MM.1S (cell line): ENCODE results near the gene FOXP2.

Source experiments
- DNase-seq: peaks from one replicate; pipeline ENCODE4 v3.0.0-alpha.2; 2015
- H2AFZ ChIP-seq: fragments of 300-600 bp; sonication (generic); 2 replicates; pipeline ENCODE4 v1.6.0; 2016; ENCODE audit warnings: antibody characterized with exemption, low read length
- H3F3A ChIP-seq: fragments of 300-600 bp; sonication (generic); 2 replicates; pipeline ENCODE4 v1.6.1; 2016; ENCODE audit warnings: mild to moderate bottlenecking, antibody characterized with exemption, low read length, moderate library complexity, mixed read lengths; ENCODE audit not compliant: insufficient read depth
- H3K27ac ChIP-seq: fragments of 300-600 bp; sonication (generic); 2 replicates; pipeline ENCODE4 v1.5.1; 2016; ENCODE audit warnings: mild to moderate bottlenecking, low read length
- H3K27me3 ChIP-seq: fragments of 300-600 bp; sonication (generic); replicated peaks from 2 replicates; pipeline ENCODE4 v1.6.0; 2016; ENCODE audit warnings: low read length; ENCODE audit not compliant: insufficient read depth
- H3K36me3 ChIP-seq: fragments of 300-600 bp; sonication (generic); replicated peaks from 2 replicates; pipeline ENCODE4 v1.6.1; 2016; ENCODE audit warnings: mild to moderate bottlenecking, low read length, mixed read lengths; ENCODE audit not compliant: insufficient read depth
- H3K4me1 ChIP-seq: fragments of 300-600 bp; sonication (generic); 2 replicates; pipeline ENCODE4 v1.6.1; 2016; ENCODE audit warnings: low read length, mixed read lengths
- H3K4me2 ChIP-seq: fragments of 300-600 bp; sonication (generic); 2 replicates; pipeline ENCODE4 v1.6.0; 2016; ENCODE audit warnings: low read depth, low read length
- H3K4me3 ChIP-seq: fragments of 300-600 bp; sonication (generic); 2 replicates; pipeline ENCODE4 v1.5.1; 2016; ENCODE audit warnings: low read length, mixed read lengths
- H3K79me2 ChIP-seq: fragments of 300-600 bp; sonication (generic); 2 replicates; pipeline ENCODE4 v1.6.1; 2016; ENCODE audit warnings: mixed run types, low read length, mixed read lengths
- H3K9ac ChIP-seq: fragments of 300-600 bp; sonication (generic); 2 replicates; pipeline ENCODE4 v1.6.1; 2016; ENCODE audit warnings: low read length, mixed read lengths
- H3K9me2 ChIP-seq: fragments of 300-600 bp; sonication (generic); replicated peaks from 2 replicates; pipeline ENCODE4 v1.6.1; 2016; ENCODE audit warnings: mild to moderate bottlenecking, low read length, mixed read lengths; ENCODE audit not compliant: insufficient read depth
- H3K9me3 ChIP-seq: fragments of 300-600 bp; sonication (generic); replicated peaks from 2 replicates; pipeline ENCODE4 v1.6.1; 2016; ENCODE audit warnings: mild to moderate bottlenecking, low read length, mixed read lengths; ENCODE audit not compliant: insufficient read depth
- H4K20me1 ChIP-seq: fragments of 300-600 bp; sonication (generic); 2 replicates; pipeline ENCODE4 v1.6.1; 2016; ENCODE audit warnings: mild to moderate bottlenecking, low read length, moderate library complexity, mixed read lengths; ENCODE audit not compliant: insufficient read depth
- CTCF ChIP-seq: fragments of 300-600 bp; sonication (generic); IDR thresholded peaks from 2 replicates; pipeline ENCODE4 v1.5.1; 2016; ENCODE audit warnings: antibody characterized with exemption, low read length, mixed read lengths
- EZH2 ChIP-seq: fragments of 300-600 bp; sonication (generic); optimal IDR thresholded peaks from 2 replicates; pipeline ENCODE3; 2017; ENCODE audit warnings: low read depth, mild to moderate bottlenecking, antibody characterized with exemption, low read length, mixed read lengths
- EZH2phosphoT487 ChIP-seq: fragments of 300-600 bp; sonication (generic); IDR thresholded peaks from 2 replicates; pipeline ENCODE4 v1.6.1; 2018; ENCODE audit warnings: antibody characterized with exemption, low read length

The FOXP2 gene

DNA sequence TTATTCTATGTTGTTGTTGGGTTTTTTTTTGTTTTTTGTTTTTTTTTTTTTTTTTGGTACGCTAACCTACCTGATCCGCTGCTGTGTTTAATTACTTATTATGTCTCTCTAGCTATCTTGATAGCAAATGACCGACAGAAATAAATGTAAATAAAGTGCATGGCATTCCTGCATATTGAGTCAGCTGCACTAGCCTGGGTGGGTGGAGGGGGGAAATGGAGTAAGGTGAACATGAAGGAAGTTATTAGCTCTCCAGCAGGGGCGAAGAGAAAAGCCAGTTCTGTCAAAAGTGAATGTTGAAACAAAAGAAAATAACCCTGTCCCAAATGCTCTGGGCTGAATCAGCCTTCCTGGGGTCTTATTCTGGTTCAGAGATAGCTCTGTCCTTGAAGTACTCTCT is 296.6 kb downstream of the FOXP2 start:
- Histone ChIP-seq H3K4me2 (no peak overlapping the region), H3K4me3 (no peak overlapping the region), H3F3A (no peaks in the 10 kb centered on the region), H2AFZ (no peak overlapping the region), H3K4me1 (no peaks in the 10 kb centered on the region), H3K27me3 (no peaks in the 10 kb centered on the region), H3K79me2 (no peaks in the 10 kb centered on the region), H3K9me3 (no peaks in the 10 kb centered on the region), H3K27ac (no peak overlapping the region), H3K36me3 (no peaks in the 10 kb centered on the region), H3K9me2 (no peaks in the 10 kb centered on the region), H4K20me1 (no peaks in the 10 kb centered on the region), H3K9ac (no peak overlapping the region)
- no peak for DNase-seq
- TF ChIP-seq EZH2, result no peak
- TF ChIP-seq CTCF, result no peak
- TF ChIP-seq EZH2phosphoT487, result no peak

DNA sequence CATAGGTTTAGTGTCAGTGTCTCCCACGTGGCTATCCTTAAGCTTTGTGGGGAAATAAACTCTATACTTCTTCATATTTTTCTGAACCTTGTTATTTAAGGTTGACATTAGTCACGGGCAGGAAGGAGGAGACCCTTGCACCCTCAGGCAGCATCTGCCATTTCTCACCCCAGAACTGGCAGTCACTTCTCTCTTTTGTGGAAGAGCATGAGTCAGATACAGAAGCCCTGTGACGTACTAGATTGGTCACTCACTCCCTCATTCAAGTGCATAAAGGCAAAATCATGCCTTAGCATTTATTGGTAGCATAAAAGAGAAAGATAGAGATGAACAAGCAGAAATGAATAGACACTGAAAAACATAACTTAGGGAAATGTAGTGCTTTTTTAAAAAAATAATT is 301.3 kb downstream of the FOXP2 start:
- H3K9ac ChIP-seq, result no peak overlapping the region
- no peaks in the 10 kb centered on the region for H3K27me3 ChIP-seq
- H3F3A ChIP-seq, result no peaks in the 10 kb centered on the region
- H3K4me2 ChIP-seq, result no peak overlapping the region
- no peaks in the 10 kb centered on the region for H3K4me1 ChIP-seq
- no peaks in the 10 kb centered on the region for H3K36me3 ChIP-seq
- H2AFZ ChIP-seq, result no peak overlapping the region
- H3K9me2 ChIP-seq, result no peaks in the 10 kb centered on the region
- TF ChIP-seq EZH2 (no peak), CTCF (no peak), EZH2phosphoT487 (no peak)
- no peaks in the 10 kb centered on the region for H4K20me1 ChIP-seq
- H3K9me3 ChIP-seq, result no peaks in the 10 kb centered on the region
- no peaks in the 10 kb centered on the region for H3K79me2 ChIP-seq
- no peak for DNase-seq
- no peak overlapping the region for H3K4me3 ChIP-seq
- no peak overlapping the region for H3K27ac ChIP-seq

- H2AFZ ChIP-seq, result no peak overlapping the region
- DNase-seq, result no peak
- no peaks in the 10 kb centered on the region for H3K4me1 ChIP-seq
- H3K9ac ChIP-seq, result no peak overlapping the region
- H3K79me2 ChIP-seq, result no peaks in the 10 kb centered on the region
- H3K4me3 ChIP-seq, result no peak overlapping the region
- no peak overlapping the region for H3K4me2 ChIP-seq
- no peaks in the 10 kb centered on the region for H3K9me2 ChIP-seq
- H3K36me3 ChIP-seq, result no peaks in the 10 kb centered on the region
- no peaks in the 10 kb centered on the region for H3K9me3 ChIP-seq
- no peak for TF ChIP-seq EZH2phosphoT487
- TF ChIP-seq CTCF, result no peak
- no peak for TF ChIP-seq EZH2
- H4K20me1 ChIP-seq, result no peaks in the 10 kb centered on the region
- no peaks in the 10 kb centered on the region for H3F3A ChIP-seq
- no peaks in the 10 kb centered on the region for H3K27me3 ChIP-seq
- H3K27ac ChIP-seq, result no peak overlapping the region
These were observed 304.2 kb downstream of the FOXP2 start for GRCh38 chr7:114718861-114719260.

DNA sequence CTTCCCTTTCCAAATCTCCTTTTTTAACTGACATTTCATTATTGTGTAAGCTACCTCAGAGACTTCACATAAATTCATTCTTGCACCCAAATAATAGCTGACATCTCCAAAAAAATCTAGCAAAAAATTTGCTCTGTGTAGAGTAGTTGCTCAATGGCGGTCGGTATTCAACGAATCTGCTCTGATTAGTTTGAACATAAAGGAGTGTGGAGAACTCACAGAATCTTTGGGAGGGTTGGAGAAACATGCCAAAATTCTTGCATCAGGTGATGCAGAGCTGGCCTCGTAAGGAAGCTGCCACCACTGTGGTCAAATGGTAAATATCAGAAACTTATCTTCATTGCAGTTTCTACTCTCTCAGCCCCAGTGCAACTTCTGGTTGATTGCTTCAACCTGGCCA is 306.1 kb downstream of the FOXP2 start:
- Histone ChIP-seq H3K9ac (no peak overlapping the region), H3F3A (no peaks in the 10 kb centered on the region), H3K9me2 (no peaks in the 10 kb centered on the region), H3K27ac (no peak overlapping the region), H3K9me3 (no peaks in the 10 kb centered on the region), H4K20me1 (no peaks in the 10 kb centered on the region), H3K27me3 (no peaks in the 10 kb centered on the region), H2AFZ (no peak overlapping the region), H3K4me1 (no peaks in the 10 kb centered on the region), H3K79me2 (no peaks in the 10 kb centered on the region), H3K4me2 (no peak overlapping the region), H3K36me3 (no peaks in the 10 kb centered on the region), H3K4me3 (no peak overlapping the region)
- no peak for TF ChIP-seq EZH2phosphoT487
- no peak for TF ChIP-seq CTCF
- TF ChIP-seq EZH2, result no peak
- no peak for DNase-seq
